ENCODE data around the gene TIMM13.

DNA sequence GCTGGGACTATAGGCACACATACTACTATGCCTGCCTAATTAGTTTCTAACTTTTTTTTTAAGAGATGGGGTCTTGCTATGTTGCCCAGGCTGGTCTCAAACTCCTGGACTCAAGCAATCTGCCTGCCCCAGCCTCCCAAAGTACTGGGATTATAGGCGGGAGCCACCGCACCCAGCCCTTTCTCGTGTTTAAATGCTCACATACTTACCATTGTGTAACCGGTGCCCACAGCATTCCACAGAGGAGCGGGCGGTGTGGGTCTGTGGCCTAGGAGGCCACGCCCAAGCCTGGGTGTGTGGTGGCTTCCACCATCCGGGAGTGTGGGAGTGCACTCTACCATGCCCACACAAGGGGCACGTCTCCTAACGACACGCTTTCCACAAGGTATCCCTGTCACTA, 21.6 kb upstream of the TIMM13 start:
- no peak for TF ChIP-seq POLR2A (IDR thresholded peaks at IDR 0.05)
- TF ChIP-seq, protein P1, sequence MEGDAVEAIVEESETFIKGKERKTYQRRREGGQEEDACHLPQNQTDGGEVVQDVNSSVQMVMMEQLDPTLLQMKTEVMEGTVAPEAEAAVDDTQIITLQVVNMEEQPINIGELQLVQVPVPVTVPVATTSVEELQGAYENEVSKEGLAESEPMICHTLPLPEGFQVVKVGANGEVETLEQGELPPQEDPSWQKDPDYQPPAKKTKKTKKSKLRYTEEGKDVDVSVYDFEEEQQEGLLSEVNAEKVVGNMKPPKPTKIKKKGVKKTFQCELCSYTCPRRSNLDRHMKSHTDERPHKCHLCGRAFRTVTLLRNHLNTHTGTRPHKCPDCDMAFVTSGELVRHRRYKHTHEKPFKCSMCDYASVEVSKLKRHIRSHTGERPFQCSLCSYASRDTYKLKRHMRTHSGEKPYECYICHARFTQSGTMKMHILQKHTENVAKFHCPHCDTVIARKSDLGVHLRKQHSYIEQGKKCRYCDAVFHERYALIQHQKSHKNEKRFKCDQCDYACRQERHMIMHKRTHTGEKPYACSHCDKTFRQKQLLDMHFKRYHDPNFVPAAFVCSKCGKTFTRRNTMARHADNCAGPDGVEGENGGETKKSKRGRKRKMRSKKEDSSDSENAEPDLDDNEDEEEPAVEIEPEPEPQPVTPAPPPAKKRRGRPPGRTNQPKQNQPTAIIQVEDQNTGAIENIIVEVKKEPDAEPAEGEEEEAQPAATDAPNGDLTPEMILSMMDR (IDR thresholded peaks at IDR 0.05), result no peak
- no peak for TF ChIP-seq EP300 (IDR thresholded peaks at IDR 0.05; ENCODE audit: low read depth)
- no peak for TF ChIP-seq POLR2AphosphoS5 (IDR thresholded peaks at IDR 0.05)
